ENCODE results near the gene ZNF853.
"Not testable (repeated sequence)": the region's sequence is repeated elsewhere in the genome, so short reads cannot be mapped to it uniquely, and the experiment has no call there.

ZNF853 gene

GRCh38 chr7:6614953-6615722 is at the start of gene ZNF853:
Gene ZNF853, plus strand, starts transcription at chr7:6615610. Its CDS starts 565 bp downstream, at chr7:6616175.
- DNase-seq (ENCODE audit: low read depth in 2 of 2) = peak in 1 of 2 donors; percentile 21

GRCh38 chr7:6565655-6566054 is 49.8 kb upstream of the ZNF853 start:
- no peak for DNase-seq (ENCODE audit: low read depth in 2 of 2)

- DNase-seq (ENCODE audit: low read depth in 2 of 2) = no peak
Observed at GRCh38 chr7:6567886-6568285, 47.5 kb upstream of the ZNF853 start.

GRCh38 chr7:6571160-6571779 is 44.1 kb upstream of the ZNF853 start:
- DNase-seq (ENCODE audit: low read depth in 2 of 2) = no peak

DNA sequence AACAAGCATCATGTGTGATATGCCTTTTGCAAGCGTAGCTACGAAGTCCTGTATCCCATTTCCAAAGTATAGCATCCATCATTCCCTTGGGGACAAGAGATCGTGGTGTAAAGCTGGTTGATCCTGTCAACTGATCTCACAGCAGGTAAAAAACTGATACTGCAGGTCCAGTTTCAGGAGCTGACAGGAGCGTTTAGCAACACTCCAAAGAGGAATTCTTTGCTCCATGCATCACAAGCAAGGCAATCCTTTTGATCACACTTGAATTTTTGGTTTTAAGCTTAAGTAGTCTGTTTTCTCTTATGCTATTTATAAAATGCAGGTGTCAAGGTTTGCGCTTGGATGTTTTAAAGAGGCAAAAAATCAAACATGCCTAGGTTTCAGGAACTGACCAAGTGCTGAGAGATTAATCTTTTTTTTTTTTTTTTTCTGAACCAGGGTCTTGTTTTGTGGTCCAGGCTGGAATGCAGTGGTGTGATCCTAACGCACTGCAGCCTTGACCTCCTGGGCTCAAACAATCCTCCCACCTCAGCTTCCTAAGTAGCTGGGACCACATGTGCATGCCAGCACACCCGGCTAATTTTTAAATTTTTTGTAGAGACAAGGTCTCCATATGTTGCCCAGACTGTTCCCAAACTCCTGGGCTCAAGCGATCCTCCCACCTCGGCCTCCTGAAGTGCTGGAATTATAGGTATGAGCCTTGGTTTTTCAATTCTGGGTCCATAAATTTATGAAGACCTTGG is 40.0 kb upstream of the ZNF853 start:
- no peak for DNase-seq (ENCODE audit: low read depth in 2 of 2)

GRCh38 chr7:6576024-6576866 is 39.2 kb upstream of the ZNF853 start:
- DNase-seq (ENCODE audit: low read depth in 2 of 2) = no peak

- not testable (repeated sequence) for DNase-seq (ENCODE audit: low read depth in 2 of 2)
Observed at GRCh38 chr7:6576867-6577368, 38.5 kb upstream of the ZNF853 start.

GRCh38 chr7:6577369-6578113 is 37.9 kb upstream of the ZNF853 start, which contains the start of gene ZDHHC4:
Gene ZDHHC4, plus strand, starts transcription at chr7:6577454. Its CDS starts 3,108 bp downstream, at chr7:6580562.
- peak; percentile 73 to 84 for DNase-seq (ENCODE audit: low read depth in 2 of 2)

- no peak for DNase-seq (ENCODE audit: low read depth in 2 of 2)
Observed at GRCh38 chr7:6578114-6579084, 37.0 kb upstream of the ZNF853 start.

DNA sequence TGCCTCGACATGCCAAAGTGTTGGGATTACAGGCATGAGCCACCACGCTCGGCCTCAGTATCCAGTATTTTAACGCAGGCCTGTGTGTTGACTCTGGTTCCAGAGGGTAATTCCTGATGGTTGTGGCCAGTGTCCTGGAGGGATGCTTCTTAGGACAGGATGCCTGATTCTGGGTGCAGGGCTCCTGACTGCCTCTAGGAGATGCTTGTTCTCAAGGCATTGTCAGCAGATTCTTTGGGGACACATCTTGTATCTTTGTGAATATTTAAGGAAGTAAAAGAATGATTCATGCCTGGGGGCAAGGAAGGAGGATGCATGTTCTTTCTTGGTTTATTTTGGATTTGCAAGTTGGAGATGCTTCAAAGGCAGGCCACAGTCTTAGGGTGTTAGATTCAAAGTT is 36.0 kb upstream of the ZNF853 start:
- no peak for DNase-seq (ENCODE audit: low read depth in 2 of 2)

- DNase-seq (ENCODE audit: low read depth in 2 of 2) = not testable (repeated sequence)
Observed at GRCh38 chr7:6585746-6586432, 29.5 kb upstream of the ZNF853 start.

- no peak for DNase-seq (ENCODE audit: low read depth in 2 of 2)
Observed at GRCh38 chr7:6588566-6588965, 26.8 kb upstream of the ZNF853 start.

- no peak for DNase-seq (ENCODE audit: low read depth in 2 of 2)
Observed at GRCh38 chr7:6589151-6589828, 26.1 kb upstream of the ZNF853 start.

DNA sequence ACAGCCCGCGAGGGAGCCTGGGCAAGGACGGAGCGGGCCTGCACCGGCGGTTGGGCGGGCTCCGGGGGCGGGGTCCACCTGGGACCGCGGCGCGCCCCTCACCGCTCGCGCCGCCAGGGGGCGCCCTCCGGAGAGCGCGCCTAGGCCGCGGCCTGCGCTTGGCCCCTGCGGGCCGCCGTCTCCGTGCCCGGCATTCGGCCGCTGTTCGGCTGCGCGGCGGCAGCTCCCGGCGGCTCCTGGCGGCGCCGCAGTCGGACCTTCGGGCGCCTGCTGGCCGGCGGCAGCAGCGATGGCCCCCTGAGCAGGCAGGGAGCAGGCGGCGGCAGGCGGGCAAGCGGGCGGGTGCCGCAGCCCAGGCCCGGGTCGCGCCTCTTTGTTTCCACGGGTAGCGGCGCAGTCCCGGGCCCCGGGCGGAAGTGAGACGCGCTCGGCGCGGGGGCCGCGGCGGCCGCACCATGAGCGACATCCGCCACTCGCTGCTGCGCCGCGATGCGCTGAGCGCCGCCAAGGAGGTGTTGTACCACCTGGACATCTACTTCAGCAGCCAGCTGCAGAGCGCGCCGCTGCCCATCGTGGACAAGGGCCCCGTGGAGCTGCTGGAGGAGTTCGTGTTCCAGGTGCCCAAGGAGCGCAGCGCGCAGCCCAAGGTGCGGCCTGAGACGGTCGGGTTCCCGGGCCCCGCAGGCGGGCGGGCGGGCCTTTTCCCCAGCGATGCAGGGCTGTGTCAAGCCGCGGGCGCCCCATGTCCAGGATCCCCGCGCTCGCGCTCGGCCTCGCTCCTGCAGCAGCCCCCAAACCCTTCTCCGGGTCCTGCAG is 25.4 kb upstream of the ZNF853 start, which contains the start of gene INTS15:
INTS15 (plus strand) TSS at position 193 of the 816 bp plus-strand sequence; CDS start at position 456, 263 bp downstream.
- peak; percentile 74 to 82 for DNase-seq (ENCODE audit: low read depth in 2 of 2)

DNA sequence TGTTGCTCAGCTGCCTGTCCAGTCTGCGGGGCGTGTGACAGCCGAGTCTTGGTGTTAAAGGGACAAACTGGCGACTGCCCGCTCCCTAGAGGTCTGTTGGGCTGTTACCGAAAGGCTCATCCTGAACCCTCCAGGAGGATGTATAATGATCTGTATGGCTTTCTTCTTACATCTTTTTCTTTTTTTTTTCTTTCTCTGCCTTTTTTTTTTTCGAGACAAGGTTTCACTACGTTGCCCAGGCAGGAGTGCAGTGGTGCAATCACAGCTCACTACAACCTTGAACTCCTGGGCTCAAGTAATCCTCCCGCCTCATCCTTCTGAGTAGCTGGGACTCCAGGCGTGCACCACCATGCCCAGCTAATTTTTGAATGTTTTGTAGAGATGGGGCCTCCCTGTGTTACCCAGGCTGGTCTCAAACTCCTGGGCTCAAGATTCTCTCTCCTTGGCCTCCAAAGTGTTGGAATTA is 24.7 kb upstream of the ZNF853 start:
- no peak for DNase-seq (ENCODE audit: low read depth in 2 of 2)

DNA sequence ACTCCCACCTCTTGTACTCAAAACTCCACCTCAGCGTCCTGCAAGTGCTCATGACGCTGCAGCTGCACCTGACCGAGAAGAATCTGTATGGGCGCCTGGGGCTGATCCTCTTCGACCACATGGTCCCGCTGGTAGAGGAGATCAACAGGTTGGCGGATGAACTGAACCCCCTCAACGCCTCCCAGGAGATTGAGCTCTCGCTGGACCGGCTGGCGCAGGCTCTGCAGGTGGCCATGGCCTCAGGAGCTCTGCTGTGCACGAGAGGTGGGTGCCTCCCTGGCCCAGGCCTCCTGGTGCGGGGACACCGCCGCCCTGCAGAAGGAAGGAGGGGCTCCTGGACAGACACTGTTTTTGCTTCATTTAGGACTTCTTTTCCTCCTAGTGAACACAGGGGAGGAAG is 15.3 kb upstream of the ZNF853 start:
- no peak for DNase-seq (ENCODE audit: low read depth in 2 of 2)

- no peak for DNase-seq (ENCODE audit: low read depth in 2 of 2)
Observed at GRCh38 chr7:6604458-6604857, 11.0 kb upstream of the ZNF853 start.
